SHP77 (cell line): ENCODE data around the gene NAXD.
"Not testable (repeated sequence)": the region's sequence is repeated elsewhere in the genome, so short reads cannot be mapped to it uniquely, and the experiment has no call there.

Experiments used
- DNase-seq, 2 experiments: peaks; one replicate each; lab custom pipeline; 2025; lab: John Stamatoyannopoulos, UW

NAXD gene

DNA sequence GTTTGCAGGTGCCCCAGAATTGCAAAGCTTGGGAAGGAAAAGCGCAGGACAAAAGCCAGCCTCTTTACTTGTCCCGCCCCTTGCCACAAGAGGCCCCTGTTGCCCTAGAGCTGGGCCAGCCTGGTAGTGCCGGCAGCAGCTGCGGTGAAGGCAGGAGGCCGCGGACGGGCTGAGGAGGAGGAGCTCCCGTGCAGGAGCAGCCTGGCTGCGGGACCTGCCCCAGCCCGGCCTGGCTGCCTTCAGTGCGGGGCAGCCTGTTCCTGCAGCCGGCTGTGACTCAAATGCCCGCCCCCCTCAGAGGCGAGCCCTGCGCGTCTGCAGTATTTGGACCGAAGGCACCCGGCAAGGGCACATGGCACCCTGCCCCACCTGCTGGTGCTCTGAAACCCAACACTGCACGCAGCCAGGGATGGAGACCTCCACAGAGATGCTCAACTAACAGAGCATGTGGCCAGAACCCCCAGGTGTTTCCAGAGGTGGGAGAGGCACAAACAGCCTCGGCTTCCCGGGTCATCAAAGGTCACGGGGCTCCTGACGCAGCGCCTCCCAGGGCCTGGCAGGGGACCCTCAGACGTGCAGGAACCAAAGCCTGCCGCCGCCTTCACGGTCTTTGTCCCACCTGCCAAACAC, 29.7 kb downstream of the NAXD start:
- DNase-seq = peak; percentile 86 to 94

DNA sequence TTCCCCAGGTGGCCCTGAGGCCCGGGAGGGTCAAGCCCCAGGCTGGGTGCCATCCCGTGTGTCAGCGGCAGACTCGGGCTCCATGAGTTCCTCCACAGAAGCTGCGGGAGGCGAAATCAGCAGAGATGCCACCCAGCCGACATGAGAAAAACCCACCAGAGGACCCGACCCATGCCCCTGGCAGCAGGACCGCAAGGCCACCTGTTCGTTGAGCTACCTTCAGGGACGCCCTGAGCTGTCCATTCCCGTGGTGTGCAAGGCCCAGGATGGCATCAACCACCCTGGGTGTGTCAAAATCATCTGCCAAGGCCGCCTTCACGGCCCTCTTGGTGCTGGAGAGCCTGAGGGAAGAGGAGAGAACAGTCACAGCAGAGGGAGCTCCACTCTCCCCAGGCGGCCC, 30.4 kb downstream of the NAXD start:
- no peak for DNase-seq

DNA sequence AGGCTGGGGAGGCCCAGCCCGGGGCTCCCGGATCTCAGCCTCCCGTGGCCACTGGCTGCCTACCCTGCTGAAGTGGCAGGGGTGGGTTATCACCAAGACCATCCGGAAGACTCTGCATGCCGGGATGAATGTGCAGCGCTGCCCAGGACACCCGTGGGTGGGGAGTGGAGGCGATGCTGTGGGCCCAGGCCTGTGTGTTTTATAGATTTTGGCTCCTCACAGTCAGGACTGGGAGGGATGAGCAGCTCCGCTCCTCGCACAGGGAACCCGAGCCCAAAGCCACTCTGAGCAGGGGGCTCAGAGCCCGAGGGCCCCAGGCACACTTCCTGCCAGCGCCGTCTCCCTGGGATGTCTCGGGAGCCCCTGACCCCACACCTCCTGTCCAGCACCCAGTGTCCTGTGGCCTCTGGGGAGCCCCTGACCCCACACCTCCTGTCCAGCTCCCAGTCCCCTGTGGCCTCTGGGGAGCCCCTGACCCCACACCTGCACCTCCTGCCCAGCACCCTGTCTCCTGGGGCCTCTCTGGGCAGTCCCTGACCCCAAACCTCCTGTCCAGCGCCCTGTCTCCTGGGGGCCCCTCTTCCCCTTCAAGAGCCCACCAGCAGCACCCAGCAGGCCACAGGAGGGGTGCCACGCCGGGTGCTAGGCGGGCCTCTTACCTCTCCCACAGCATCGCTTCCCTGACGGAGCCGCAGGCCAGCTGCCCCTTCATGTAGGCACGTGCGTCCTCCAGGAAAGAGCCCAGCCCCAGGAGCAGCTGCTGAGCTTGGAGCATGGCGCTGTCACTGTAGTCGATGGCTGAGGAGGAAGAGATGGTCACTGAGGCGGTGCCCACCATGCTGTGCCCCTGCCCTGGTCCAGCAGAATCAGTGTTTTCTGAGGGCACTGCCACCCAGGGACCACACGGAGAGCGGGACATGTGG, 31.4 kb downstream of the NAXD start:
- DNase-seq = no peak

DNA sequence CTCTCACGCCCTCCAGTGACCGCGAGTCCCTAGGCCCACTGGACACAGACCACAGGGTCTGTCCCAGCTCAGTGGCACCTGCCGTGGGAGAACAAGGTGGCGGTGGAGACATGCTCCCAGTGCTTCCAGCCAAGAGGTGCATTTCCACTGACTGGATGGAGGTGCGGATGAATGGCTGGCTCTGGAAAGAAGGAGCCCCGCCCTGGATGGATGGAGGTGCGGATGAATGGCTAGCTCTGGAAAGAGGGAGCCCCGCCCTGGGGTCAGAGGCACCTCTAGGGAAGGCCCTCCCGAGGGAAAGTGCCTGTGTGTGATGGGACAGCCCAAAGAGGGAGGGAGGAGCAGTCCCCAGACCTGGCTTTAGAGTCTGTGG, 32.0 kb downstream of the NAXD start:
- DNase-seq = no peak

DNA sequence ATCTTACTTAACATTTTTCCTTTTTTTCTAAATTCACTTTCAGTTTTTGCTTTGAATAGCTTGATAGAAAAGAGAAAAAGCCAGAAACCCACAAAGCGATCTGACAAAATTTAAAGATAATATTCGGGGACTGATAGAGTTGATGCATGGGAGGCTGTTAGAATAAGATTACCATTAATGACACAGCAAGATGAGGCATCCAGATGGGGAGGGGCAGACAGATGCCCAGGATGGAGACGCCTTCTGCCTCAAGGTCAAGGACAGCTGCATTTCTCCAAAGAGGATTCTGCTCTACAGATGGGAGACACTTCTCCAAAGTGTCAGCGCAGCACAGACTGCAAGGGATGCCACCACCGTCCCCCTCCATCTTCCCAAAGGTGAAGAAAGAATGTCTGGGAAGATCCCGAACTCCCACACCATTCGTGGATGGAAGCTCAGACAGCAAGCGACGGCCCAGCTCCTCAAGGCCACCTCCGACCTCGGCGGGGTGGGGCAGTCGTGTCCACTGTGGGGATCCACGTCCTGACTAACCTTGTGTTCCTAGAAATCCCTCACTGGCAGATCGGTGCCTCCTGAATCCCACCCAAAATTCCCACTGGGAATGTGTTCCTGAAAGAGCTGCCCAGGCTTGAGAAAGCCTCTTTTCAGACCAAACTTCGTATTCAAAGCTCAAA, 32.9 kb downstream of the NAXD start:
- no peak for DNase-seq

DNA sequence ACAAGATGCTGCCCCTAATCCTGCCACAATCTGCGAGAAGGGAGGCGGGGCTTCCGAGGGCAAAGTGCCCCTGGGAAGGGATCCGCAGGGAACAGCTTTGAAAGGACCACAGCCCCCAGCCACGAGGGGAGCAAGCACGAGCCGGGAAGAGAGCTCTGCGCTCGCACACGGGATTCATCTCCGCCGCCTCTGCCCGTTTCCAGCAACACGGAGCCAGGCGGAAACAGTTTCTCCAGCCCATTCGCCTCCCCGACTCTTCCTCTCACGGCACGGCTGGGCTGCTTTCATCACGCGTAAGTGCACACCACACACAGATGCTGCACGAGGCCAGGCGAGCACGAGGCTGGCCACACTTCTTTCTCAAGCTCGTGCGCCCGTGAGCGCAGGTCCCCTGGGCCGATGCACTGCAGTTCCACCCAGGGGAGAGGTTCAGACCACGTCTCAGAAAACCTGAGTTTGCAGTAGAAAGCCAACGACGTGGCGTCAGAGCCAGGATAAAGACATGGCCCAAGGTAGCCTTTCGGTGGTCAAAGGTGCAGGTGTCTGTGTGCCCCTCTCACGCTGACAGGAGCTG, 33.6 kb downstream of the NAXD start:
- DNase-seq = no peak

DNA sequence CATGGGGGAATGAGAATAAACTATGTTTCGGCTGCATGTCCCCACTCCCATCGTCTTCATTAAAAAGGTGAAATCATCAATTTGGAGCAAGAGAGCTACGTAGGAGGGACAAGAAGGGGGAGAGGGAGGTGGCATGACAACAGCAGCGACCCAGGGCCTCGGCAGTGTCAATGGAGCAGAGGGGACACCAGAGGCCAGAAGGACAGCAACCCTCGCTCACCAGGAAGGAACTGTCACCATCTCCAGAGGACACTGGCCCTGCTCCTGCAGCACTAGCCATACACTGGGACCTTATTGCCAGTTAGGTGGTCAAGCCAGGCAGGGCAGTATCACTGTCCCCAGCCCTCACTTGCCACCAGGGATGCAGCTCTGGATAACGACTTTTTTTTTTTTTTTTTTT, 34.2 kb downstream of the NAXD start:
- DNase-seq = no peak

DNA sequence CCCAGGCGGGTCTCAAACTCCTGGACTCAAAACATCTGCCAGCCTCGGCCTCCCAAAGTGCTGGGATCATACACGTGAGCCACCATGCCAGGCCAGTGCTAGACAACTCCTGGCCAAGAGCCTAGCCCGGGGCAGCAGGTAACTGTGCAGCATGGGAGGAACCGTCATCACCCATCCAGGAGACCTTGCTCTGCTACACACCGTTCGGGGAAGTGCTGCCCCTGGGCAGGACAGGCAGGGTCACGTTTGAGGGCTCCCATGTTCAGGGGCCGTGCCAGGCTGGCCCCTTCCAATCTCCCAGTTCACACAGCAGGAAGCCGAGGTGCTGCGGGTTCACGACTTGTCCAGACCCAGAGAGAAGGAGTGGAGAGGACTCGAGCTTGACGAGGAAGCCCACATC, 35.1 kb downstream of the NAXD start:
- DNase-seq = no peak

DNA sequence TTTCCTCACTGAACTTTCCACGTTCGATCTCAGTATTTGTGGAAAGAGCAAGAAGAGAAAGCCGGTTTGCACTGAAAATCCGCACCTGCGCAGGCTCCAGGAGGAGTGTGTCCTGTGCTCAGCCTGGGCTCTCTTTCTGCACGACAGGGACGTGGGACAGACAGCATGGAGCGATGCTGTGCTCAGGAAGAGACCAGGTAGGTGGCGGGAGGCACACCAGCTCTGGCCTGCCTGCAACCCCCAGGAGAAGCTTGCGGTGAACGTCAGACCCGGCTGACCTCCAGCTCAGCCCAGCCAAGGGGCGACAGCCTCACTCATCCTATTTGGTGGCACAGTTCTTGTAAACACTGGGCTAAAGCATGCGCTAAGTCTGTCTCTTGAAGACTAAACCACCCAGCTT, 35.9 kb downstream of the NAXD start:
- DNase-seq = no peak

DNA sequence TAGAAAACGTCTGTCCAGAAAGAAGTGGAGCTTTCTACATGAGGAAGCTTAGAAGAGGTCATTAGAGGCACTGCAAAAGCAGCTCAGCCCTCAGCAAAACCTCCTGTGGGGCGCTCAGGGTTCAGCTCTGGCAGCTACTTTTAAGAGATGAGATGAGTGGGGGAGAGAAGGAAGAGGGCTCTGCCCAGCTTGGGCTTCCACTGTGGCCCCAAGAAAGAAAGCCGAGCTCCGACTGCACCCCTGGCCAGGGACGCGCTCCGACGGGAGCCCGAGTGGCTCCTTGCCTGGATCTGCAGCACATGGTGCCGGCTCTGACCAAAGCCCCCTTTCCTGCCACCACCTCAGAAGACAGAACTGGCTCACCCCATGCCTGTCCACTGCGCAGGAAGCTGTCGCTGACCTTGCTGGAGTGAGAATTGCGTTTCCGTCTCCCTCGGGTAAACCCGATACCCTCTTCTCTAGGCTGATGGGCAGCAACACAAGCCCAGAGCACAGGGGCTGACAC, 36.4 kb downstream of the NAXD start:
- no peak for DNase-seq

DNA sequence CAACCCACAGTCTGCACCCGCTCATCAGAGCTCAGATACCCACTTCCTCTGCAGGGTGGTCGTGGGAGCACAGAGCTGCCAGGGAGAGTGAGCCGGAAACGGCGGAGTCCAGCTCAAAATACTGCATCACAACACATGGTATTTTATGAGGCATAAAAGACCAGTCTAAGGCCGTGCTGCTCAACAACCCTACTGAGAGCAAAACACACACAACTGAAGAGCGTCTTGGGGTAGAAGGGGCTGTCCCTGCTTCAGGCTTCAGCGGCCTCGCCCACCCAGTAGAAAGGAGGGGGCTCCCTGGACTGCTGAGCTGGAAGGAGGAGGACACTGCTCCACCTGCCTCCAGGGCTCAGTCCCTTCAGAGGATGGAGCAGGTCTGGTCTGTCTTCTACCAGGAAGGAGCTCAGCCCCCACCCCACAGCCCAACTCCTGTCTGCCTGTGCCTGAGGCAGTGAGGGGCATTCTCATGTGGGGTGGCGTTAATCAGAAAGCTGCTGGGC, 36.9 kb downstream of the NAXD start:
- no peak for DNase-seq

DNA sequence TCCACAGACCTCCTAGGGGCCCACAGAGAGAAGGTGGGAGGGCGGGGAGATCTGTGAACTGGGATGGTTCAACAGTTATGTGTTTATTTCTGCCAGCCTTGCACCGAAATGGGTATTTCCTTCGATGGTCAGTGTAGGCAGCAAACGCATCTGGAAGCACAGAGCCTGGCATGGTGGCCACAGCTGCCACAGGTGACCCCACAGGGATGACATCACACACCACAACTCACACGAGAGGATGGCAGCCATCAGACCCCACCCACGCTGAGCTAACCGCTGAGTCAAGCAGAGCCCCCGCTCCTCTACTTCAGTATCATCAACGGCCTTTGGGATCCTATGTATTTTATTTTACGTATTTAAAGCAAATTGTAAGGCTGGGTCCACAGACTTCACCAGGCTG, 37.4 kb downstream of the NAXD start:
- DNase-seq = no peak

DNA sequence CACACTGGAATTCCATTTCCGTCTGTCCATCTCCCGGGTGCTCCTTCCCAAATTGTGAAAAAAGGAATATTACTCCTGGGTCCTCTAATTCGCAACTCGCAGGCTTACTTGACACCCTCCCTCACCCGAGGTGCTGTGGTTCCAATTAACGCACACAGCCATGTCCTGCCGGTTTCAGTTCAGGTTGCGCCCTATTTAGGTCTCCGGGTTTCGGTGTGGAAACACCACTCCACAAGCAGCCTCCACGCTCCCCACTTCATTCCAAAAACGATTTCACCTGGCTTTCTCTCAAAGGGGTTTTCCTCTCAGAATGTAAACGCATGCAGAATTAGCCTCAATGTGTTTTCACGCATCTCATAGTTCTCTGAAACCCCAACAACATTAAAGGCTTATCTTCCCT, 37.9 kb downstream of the NAXD start:
- no peak for DNase-seq

DNA sequence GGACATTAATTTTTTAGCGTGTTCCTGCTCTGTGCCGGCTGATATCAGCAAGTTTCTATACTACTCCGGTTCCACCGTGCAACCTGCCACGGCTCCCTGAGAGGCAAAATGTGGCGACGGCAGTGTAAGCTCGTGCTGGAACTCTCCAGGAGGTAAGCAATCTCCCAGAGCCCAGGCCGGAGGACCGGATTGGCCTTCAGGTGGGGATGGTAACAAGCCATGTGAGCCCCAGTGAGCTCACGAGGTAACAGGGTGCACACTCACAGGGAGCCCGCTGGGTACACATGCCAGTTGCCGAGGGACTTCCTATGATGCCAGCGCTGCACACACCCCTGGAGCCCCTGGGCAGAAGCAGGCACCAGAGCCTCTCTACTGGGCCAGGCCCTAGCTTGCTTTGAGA, 38.5 kb downstream of the NAXD start:
- no peak for DNase-seq

DNA sequence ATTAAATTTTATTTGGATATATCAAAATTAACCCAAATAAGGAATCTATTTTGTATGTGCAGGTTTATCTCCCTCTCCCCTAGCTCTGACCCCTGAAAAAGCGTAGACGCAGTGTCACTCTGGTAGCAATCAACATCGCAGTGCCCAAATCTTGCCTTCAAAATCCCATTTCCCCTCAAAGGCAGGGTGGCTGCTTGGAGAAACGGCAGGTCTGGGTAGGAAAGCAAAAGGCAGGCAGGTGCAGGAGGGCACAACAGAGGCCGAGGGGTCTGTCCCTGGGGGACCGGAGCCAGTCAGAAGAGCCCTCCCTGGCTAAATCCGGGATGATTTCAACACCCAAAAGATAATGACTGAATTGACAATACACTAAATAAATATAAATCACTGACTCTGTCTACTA, 41.9 kb downstream of the NAXD start:
- no peak for DNase-seq

DNA sequence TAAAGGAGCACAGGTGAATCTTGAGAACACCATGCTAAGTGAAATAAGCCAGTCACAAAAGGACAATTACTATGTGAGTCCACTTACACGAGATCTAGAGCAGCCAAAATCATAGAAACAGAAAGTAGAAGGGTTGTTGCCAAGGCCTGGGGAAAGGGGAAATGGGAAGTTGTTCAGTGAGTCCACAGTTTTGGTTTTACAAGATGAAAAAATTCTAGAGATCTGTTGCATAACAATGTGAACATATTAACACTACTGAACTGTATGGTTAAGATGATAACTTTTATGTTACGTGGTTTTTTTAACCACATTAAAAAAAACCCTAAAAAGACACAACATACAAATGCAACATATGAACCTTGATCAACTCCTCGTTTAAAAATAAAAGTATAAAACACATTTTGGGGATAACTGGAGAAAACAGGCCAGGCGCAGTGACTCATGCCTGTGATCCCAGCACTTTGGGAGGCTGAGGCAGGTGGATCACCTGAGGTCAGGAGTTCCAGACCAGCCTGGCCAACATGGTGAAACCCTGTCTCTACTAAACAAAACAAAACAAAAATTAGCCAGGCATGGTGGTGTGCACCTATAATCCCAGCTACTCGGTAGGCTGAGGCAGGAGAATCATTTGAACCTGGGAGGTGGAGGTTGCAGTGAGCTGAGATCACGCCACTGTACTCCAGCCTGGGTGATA, 43.0 kb downstream of the NAXD start:
- not testable (repeated sequence) for DNase-seq

DNA sequence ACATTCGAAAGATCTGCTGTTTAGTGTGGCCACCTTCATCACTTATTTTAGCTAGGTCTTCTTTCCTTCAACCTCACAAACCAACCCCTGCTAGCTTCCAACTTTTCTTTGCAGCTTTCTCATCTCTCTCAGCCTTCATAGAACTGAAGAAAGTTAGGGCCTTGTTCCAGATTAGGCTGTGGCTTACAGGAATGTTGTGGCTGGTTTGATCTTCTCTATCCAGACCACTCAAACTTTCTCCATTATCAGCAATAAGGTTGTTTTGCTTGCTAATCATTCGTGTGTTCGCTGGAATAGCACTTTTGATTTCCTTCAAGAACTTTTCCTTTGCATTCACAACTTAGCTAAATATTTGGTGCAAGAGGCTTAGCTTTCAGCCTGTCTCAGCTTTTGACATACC, 45.9 kb downstream of the NAXD start:
- DNase-seq = no peak

DNA sequence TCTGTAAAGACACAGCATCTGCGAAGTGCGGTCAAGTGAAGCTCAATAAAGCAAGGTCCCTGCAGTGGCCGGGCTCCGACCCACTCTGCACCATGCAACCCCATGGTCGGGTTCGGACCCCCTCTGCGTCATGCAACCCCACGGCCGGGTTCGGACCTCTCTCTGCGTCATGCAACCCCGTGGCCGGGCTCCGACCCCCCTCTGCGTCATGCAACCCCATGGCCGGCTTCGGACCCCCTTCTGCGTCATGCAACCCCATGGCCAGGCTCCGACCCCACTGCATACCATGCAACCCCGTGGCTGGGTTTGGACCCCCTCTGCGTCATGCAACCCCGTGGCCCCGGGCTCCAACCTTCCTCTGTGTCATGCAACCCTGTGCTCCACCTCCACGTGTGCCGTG, 46.7 kb downstream of the NAXD start:
- DNase-seq = no peak

DNA sequence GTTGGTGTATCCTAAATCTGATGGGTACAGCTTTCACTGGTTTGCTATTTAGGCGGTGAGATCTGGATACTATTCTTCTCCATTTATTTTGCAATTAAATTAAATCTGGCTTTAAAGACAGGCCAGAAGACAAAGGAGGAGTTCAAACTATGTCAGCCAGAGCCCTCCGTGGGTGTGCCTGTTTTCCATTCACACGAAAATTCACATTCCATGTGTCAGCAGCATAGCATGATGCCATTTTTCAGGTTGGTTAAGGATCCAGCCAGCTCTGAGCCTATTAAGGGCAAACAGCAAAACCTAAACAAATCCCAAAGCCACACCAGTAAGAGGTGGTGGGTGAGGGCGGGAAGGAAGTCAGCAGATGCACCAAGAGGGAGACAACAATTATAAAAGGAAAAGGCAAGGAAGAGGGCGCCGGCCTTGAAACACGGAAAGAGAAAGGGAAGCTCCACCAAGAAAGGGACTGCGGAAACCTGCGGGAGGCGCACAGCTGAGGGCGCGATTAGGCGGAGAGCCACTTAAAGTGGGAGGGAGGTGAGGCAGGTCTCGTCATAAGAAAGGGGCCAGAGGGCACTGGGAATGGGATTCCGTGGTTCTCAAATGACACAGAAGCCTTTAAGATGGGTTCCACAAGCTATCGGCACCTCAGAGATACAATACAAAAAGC, 47.6 kb downstream of the NAXD start:
- DNase-seq = no peak

DNA sequence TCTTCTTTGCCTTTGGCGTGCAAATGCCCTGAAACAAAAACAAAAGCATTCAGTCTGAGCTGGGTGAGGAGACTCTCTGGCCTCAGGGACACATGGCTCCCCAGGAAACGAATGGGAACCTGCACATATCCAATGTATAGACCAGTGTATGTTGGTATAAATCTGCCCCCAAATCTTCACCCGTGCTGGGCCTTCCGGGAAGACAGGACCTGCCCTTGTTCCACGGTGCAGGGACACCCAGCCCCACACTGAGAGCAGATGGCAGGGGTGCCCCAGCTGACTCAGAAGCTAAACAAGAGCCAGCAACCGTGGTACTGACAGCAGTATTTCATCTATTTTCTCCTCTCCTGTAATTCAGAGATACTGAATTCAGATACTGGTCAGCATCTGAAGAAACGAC, 48.1 kb downstream of the NAXD start:
- no peak for DNase-seq

DNA sequence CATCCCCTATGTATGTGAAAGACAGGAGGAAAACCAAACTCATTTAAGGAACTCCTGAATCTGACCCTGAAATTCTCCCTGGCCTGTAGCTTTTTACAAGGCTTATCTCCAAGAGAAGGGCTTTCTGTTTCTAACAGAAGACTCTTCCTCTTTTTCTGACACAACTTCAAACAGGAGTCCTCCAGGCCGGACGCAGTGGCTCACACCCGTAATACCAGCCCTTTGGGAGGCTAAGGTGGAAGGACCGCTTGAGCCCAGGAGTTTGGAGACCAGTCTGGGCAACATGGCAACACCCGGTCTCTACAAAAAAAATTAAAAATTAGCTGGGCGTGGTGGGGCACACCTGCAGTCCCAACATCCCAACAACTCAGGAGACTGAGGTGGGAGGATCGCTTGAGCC, 48.7 kb downstream of the NAXD start:
- DNase-seq = no peak
